Gastrocnemius medialis (tissue), 4 donors: ENCODE data around the gene OBI1.

Experiments used
- CTCF ChIP-seq, 5 experiments: fragments of 450-650 bp in 3 of 5; fragments of 200-600 bp in 2 of 5; sonication (generic) in 2 of 5; IDR thresholded peaks in 4 of 5; conservative IDR thresholded peaks in 1 of 5; 1 replicate in 4 of 5; 2 replicates in 1 of 5; pipeline ENCODE4 v1.5.1; 2016 to 2019; ENCODE audit warnings: antibody characterized with exemption in 5 of 5, mild to moderate bottlenecking in 3 of 5, moderate library complexity in 3 of 5
- POLR2A ChIP-seq, 2 donors: fragments of 450-650 bp; IDR thresholded peaks; one replicate each; pipeline ENCODE4 v1.6.1; 2017; ENCODE audit warnings: antibody characterized with exemption in 2 of 2, mild to moderate bottlenecking in 2 of 2, moderate library complexity in 2 of 2

GRCh38 chr13:78566631-78567030 lies 92.3 kb downstream of the OBI1 start:
- TF ChIP-seq CTCF (IDR thresholded peaks at IDR 0.05 in 4 of 5, conservative IDR thresholded peaks at IDR 0.05 in 1 of 5) (no peak), POLR2A (IDR thresholded peaks at IDR 0.05) (no peak)
